WTC11 (cell line): ENCODE data around the gene PLD3. TPM values are rescaled to one million over a fixed set of nuclear protein-coding genes. Genes with fewer than 3 reads are reported as not detected.

Experiments
- ATAC-seq: fragments of 200-7000 bp; cut with Tn5 transposase; 2 replicates; pipeline ENCODE4 v1.10.0; 2021; ENCODE audit warnings: mild to moderate bottlenecking, moderate library complexity
- CTCF ChIA-PET: fragments of 300-600 bp; sonication (Branson Sonifier 250); formaldehyde crosslinking; loops from one replicate; lab custom pipeline; 2021; ENCODE audit warnings: antibody characterized with exemption; lab: Charles Lee
- POLR2A ChIA-PET: fragments of 350-600 bp; sonication (Branson Sonifier 250); formaldehyde crosslinking; loops from one replicate; lab custom pipeline; 2021; ENCODE audit warnings: antibody characterized with exemption; lab: Charles Lee
- DNase-seq: peaks from one replicate; pipeline ENCODE4 v3.0.0; 2021; ENCODE audit warnings: low spot score
- H3K27ac Mint-ChIP-seq: 2 replicates; pipeline ENCODE4 v1.8.0; 2021; ENCODE audit warnings: mixed read lengths
- H3K27me3 Mint-ChIP-seq: 2 replicates; pipeline ENCODE4 v1.8.0; 2021; ENCODE audit warnings: low read depth, mild to moderate bottlenecking, moderate library complexity, mixed read lengths
- H3K36me3 Mint-ChIP-seq: 2 replicates; pipeline ENCODE4 v1.8.0; 2021; ENCODE audit warnings: mixed read lengths
- H3K4me1 Mint-ChIP-seq: 2 replicates; pipeline ENCODE4 v1.8.0; 2022; ENCODE audit warnings: mixed read lengths
- H3K4me3 Mint-ChIP-seq: 2 replicates; pipeline ENCODE4 v1.8.0; 2021; ENCODE audit warnings: mild to moderate bottlenecking, moderate library complexity, mixed read lengths
- H3K9me3 Mint-ChIP-seq: 2 replicates; pipeline ENCODE4 v1.8.0; 2021; ENCODE audit warnings: mixed read lengths
- AFF4 ChIP-seq: sonication (generic); formaldehyde crosslinking; IDR thresholded peaks from 2 replicates; pipeline ENCODE4 v1.8.1; 2023; ENCODE audit warnings: mild to moderate bottlenecking, missing genetic modification reagents, borderline replicate concordance
- ATF1 ChIP-seq: sonication (generic); formaldehyde crosslinking; IDR thresholded peaks from 2 replicates; pipeline ENCODE4 v1.8.1; 2023; ENCODE audit warnings: mild to moderate bottlenecking, moderate library complexity, missing genetic modification reagents
- CBFB ChIP-seq: sonication (generic); formaldehyde crosslinking; IDR thresholded peaks from 2 replicates; pipeline ENCODE4 v1.8.1; 2022; ENCODE audit warnings: mild to moderate bottlenecking, low read depth, missing genetic modification reagents
- ETV6 ChIP-seq: sonication (generic); formaldehyde crosslinking; IDR thresholded peaks from 2 replicates; pipeline ENCODE4 v1.8.1; 2022; ENCODE audit warnings: mild to moderate bottlenecking, missing genetic modification reagents
- GRHL2 ChIP-seq: fragments of 250-450 bp; sonication (Bioruptor Pico); IDR thresholded peaks from 2 replicates; pipeline ENCODE4 v1.8.0; 2022; ENCODE audit warnings: mild to moderate bottlenecking, moderate library complexity; ENCODE audit not compliant: insufficient replicate concordance, severe bottlenecking
- HMGXB4 ChIP-seq: sonication (generic); formaldehyde crosslinking; IDR thresholded peaks from 2 replicates; pipeline ENCODE4 v1.8.1; 2023; ENCODE audit warnings: mild to moderate bottlenecking, moderate library complexity, missing genetic modification reagents
- NFATC4 ChIP-seq: fragments of 250-450 bp; sonication (Bioruptor Pico); IDR thresholded peaks from 2 replicates; pipeline ENCODE4 v1.9.0; 2021; ENCODE audit warnings: mild to moderate bottlenecking
- RELA ChIP-seq: sonication (generic); formaldehyde crosslinking; IDR thresholded peaks from 2 replicates; pipeline ENCODE4 v1.8.1; 2022; ENCODE audit warnings: missing genetic modification reagents, mild to moderate bottlenecking, borderline replicate concordance
- RORB ChIP-seq: fragments of 250-450 bp; sonication (Bioruptor Pico); IDR thresholded peaks from 2 replicates; pipeline ENCODE4 v1.9.0; 2021; ENCODE audit warnings: mild to moderate bottlenecking
- SOX15 ChIP-seq: fragments of 250-450 bp; sonication (Bioruptor Pico); IDR thresholded peaks from 2 replicates; pipeline ENCODE4 v1.9.0; 2021; ENCODE audit warnings: mild to moderate bottlenecking
- TEAD4 ChIP-seq: sonication (generic); formaldehyde crosslinking; IDR thresholded peaks from 2 replicates; pipeline ENCODE4 v1.8.0; 2022; ENCODE audit warnings: mild to moderate bottlenecking, missing genetic modification reagents
- USF1 ChIP-seq: sonication (generic); formaldehyde crosslinking; IDR thresholded peaks from 2 replicates; pipeline ENCODE4 v1.8.0; 2022; ENCODE audit warnings: mild to moderate bottlenecking, missing genetic modification reagents
- ZNF219 ChIP-seq: sonication (generic); formaldehyde crosslinking; IDR thresholded peaks from 2 replicates; pipeline ENCODE4 v1.8.0; 2023; ENCODE audit warnings: missing genetic modification reagents, mild to moderate bottlenecking, borderline replicate concordance
- ZNF281 ChIP-seq: sonication (generic); formaldehyde crosslinking; IDR thresholded peaks from 2 replicates; pipeline ENCODE4 v1.8.0; 2023; ENCODE audit warnings: mild to moderate bottlenecking, missing genetic modification reagents
- ZNF423 ChIP-seq: fragments of 250-450 bp; sonication (Bioruptor Pico); IDR thresholded peaks from 2 replicates; pipeline ENCODE4 v2.1.2; 2022; ENCODE audit warnings: mild to moderate bottlenecking, moderate library complexity
- ZNF532 ChIP-seq: fragments of 250-450 bp; sonication (Bioruptor Pico); IDR thresholded peaks from 2 replicates; pipeline ENCODE4 v1.9.0; 2021; ENCODE audit warnings: mild to moderate bottlenecking, borderline replicate concordance
- total RNA-seq: library from RNA; stranded (reverse); gene quantifications from 3 replicates; pipeline ENCODE4 v1.2.3, GENCODE V29; 2021

PLD3 gene
- total RNA-seq, 1 experiment from 2014 or later, result 190 TPM

- Mint-ChIP-seq H3K4me3 (no peak overlapping the region), H3K4me1 (no peaks in the 10 kb centered on the region), H3K27me3 (no peaks in the 10 kb centered on the region), H3K9me3 (no peaks in the 10 kb centered on the region), H3K27ac (no peak overlapping the region), H3K36me3 (peaks cover 24% of the 10 kb centered on the region)
- ChIA-PET CTCF (no interaction called here), POLR2A (no interaction called here)
- TF ChIP-seq CBFB (CRISPR knock-in tag) (no peak), GRHL2 (CRISPR knock-in tag) (no peak), ZNF219 (CRISPR knock-in tag) (no peak), TEAD4 (CRISPR knock-in tag) (no peak), RORB (CRISPR knock-in tag) (no peak), SOX15 (CRISPR knock-in tag) (no peak), NFATC4 (CRISPR knock-in tag) (no peak), ZNF281 (no peak), RELA (CRISPR knock-in tag) (no peak), HMGXB4 (no peak), ZNF423 (no peak), AFF4 (CRISPR knock-in tag) (no peak), USF1 (CRISPR knock-in tag) (no peak), ATF1 (CRISPR knock-in tag) (no peak), ETV6 (CRISPR knock-in tag) (no peak), ZNF532 (CRISPR knock-in tag) (no peak)
- DNase-seq, result no peak
- ATAC-seq, result no peak
Observed at GRCh38 chr19:40376286-40376862, 27.9 kb downstream of the PLD3 start.
